OCI-M2 (cell line): ENCODE results near the gene FGF14.

Experiments
- DNase-seq: peaks from one replicate; lab custom pipeline; 2025; ENCODE audit not compliant: unreplicated experiment; lab: John Stamatoyannopoulos, UW

Gene FGF14

DNA sequence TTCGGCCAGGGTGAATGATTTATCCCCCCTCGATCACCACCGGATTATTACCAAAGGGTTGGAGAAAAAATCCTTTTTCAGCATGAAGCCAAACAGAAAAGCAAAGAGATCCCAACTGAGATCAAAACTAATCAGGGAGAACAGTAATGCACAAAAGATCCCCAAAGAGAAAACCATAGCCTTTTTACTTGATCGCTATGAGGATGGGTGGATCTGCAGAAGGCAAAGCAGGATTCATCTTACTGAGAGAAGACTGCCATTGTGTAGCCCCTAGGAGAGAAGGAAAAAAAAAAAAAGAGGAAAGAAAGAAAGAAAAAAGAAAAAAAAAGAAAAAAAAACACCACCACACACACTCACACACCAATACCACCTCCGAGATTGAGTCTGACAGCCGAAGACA is at the start of gene FGF14:
Gene FGF14, minus strand, starts transcription at position 283 of the 400 bp plus-strand sequence.
- no peak for DNase-seq

DNA sequence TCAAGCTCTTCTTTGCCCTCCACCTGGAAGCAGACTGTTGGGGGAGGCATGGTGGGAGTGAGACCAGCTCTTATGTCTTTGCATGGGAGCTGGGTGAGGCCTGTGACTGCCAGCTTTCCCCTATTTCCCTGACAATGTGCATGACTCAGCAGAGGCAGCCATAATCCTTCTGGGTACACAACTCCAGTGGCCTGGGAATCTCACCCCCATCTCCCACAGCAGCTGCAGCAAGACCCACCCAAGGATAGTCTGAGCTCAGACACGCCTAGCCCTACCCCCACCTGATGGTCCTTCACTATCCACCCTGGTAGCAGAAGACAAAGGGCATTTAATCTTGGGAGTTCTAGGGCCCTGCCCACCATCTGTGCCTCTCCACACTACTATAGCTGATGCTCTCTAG is 41.4 kb upstream of the FGF14 start:
- DNase-seq, result no peak

DNA sequence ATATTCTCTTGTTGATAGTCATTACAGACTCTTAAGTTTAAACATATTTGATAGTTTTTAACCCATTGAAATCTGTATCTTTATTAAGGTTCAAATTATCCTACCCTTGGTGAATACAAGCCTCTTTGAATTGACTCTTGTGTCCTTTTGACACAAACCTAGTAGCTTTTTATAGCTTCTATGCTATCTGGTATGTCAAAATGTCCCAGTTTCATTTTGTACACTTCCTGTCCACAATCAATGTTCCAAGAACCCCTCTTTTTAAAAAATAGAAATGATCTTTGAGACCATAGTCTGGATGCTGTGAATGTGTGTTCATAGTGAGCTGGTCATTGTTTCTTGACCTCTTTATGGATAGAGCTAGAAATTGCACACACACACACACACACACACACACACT is 39.2 kb upstream of the FGF14 start:
- DNase-seq, result no peak

DNA sequence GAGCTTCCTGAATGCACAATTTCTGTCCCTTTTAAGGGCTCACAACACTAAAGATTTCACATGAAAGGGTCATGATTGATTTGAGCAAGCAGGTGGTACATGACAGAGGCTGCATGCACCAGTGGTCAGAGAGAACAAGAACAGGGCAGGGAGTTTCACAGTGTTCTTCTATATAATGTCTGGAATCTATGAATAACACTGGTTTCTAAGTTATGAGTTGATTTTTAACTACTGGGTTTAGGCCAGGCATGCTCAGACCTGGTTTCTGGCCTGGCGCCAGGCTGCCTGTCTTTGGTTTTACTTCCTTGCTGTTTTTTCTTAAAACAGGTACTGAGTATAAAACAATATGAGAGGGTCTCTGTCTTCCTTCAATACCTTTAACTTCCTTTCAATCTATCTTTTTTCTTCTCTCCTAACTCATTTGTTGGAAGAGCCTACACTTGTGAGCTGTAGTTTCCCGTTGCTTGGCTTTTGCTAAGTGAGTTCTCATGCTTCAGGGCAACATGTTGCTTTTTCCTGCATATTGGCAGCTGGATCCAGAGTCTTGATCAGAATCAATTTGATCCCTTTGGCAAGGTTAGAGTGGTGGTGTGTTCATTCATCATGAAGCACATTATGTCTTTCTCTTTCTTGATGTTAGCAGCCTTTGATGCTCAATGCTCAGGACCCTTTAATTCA is 38.5 kb upstream of the FGF14 start:
- no peak for DNase-seq

DNA sequence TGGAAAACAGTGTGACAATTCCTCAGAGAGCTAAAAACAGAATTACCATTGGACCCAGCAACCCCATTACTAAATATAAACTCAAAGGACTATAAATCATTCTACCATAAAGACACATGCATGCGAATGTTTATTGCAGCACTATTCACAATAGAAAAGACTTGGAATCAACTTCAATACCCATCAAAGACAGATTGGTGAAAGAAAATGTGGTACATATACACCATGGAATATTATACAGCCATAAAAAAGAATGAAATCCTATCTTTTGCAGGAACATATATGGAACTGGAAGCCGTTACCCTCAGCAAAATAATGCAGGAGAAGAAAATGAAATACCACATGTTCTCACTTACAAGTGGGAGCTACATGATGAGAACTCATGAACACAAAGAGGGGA is 20.8 kb upstream of the FGF14 start:
- DNase-seq, result no peak

DNA sequence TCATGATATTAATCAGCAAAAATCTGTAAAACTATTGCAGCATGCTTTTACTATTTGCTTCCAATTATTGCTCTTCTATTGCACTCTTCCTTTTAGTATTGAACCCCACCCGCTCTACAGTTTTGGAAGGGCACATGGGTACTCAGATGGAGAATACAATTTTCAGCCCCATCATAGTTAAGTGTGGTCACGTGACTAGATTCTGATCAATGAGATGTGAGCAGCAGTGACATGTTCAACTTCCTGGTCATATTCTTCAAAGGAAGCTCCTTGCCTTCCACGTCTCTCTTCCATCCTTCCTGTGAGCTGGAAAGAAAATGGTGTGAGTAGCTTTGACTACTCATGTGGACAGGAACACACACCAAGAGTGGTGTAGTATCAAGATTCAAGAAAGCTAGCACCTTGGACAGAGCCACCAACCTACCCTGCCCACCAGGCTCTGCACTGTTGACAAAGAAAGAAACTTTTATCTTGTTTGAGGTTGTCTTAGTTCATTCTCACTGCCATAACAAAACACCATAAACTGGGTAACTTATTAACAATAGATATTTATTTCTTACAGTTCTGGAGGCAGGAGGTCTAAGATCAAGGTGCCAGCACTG is 3.8 kb upstream of the FGF14 start:
- DNase-seq, result no peak

DNA sequence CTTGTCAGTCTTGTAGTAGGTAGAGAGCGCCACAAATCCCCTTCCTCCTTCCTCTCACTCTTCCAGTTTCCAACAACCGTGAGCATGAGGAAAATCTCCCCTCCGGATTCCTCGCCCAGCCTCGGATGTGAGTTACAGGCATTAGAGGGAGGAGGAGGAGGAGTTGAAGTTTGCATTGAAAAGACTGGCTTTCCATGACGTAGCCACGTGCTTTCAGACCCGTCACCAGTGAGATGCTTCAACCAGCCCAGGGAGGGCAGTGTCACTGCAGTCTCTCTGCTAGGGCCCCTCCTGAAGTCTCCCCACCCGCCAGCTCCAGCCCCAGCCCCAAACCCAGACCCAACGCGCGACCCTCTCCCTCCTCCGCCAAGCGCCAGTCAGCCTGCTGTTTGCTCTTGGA is 442 bp upstream of the FGF14 start:
- DNase-seq, result no peak

DNA sequence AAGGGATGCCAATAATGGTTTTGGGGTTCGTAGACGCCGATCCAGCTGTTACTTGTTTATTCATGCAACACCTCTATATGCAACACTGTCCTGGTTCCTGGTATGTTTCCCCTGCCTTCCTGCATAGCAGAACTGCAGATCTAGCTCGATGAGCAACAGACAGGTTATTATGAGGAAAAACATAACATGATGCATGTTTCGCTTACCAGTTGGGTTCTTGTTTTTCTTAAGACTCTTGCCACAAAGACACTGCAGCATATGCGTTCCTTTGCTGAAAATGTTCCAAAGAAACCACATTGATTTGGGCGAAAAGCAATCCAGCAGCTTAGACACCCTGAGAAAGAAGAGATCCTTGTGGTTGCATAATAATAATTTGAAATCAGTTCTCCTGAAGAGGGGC is 583 bp downstream of the FGF14 start:
- DNase-seq, result no peak

DNA sequence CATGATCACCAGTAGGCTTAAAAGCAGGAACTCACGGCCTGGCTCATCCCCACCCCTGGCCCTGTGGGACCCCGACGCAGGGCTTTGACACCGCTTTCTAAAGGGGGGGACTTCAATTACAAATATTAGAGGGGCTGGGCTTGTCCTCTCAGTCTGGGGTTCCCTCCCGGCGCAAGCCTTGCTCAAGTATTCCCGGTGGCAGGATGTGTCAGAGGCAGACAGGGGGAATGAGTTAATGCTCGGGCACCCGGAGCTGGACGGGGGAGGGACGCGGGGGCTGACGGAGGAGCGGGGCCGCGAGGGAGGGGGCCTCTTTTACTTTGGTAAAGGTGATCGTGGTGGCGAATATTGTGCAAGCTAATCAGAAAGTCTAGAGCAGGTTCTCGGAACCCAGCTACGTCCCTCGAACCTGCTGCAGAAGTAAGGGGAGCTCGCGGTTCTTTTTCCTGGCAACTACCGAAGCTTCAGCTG is 1.1 kb downstream of the FGF14 start:
- no peak for DNase-seq

DNA sequence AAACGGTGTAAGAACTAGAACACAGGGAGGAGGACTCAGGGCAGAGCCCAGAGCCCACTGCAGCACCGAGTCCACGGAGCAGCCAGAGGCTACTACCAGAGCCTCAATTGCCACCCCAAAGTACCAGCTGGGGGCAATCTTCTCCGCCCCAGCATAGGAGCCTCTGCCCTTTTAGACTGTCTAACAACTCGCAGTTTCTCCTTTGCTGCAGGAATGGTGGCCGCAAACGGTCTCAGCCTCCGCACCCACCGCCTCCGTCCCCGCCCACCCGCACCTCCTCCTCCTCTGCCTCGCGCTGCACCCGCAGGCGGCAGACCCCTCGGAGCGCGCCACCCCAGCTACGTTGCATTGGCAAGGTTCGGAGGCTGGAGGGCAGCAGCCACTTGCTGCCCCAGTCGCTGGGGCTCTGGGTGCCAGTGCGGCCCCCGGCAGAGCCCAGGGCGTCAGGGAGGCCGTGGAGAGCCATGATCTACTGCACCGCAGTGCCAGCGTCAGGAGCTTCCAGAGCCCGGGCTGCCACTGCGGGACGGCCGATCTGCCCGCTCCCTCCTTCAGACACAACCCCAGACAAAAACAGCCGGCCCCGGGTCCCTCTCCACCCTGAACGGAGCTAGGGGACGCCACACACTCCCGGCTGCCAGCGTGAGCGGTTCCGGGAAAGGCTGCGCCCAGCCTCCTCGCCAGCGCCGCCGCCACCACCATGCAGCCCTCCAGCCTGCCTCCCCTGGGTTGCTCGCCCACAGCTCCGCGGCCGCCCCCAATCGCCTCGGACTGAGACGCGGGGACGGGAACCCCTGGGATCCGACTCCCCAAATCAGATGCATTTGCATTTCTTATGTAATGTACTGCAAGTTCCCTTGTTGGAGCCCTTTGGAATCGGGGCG is 1.8 kb downstream of the FGF14 start:
- DNase-seq, result no peak

DNA sequence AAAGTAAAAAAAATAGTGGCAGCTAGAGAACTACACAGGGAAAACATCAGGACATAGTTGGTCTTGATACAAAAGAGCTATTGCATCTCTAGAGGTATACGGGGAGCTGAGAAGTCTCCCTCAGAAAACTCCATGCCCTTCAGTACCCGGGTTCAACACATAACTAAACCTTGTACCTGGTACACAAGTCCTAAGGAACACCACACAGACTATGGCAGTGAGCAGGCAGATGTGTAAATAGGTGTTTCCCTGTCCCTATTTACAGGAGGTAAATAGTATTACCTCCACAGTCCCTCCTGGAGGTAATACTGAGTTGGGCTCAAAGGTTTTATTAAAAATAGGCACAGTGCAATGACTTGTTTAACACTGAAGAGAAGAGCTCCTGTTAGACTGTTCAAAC is 5.9 kb downstream of the FGF14 start:
- no peak for DNase-seq

DNA sequence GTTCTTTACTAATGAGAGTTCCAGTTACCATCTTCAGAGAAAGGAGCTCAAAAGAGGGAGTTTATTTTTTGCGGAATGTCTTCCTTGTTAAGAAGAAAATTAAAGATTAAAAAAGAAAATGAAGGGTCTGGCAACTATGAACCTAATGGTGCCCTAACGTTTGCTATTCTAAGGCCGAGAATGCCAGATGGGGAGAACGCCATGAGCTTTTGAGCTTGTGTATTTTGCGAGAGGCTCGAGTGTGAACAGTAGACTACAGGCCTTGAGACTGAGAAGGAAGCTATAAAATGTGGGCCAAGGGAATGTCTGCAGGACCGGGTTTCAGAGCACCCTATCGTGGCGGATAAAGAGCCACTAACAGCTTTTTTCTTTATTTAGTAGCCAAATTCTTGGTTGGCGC is 6.7 kb downstream of the FGF14 start:
- no peak for DNase-seq

DNA sequence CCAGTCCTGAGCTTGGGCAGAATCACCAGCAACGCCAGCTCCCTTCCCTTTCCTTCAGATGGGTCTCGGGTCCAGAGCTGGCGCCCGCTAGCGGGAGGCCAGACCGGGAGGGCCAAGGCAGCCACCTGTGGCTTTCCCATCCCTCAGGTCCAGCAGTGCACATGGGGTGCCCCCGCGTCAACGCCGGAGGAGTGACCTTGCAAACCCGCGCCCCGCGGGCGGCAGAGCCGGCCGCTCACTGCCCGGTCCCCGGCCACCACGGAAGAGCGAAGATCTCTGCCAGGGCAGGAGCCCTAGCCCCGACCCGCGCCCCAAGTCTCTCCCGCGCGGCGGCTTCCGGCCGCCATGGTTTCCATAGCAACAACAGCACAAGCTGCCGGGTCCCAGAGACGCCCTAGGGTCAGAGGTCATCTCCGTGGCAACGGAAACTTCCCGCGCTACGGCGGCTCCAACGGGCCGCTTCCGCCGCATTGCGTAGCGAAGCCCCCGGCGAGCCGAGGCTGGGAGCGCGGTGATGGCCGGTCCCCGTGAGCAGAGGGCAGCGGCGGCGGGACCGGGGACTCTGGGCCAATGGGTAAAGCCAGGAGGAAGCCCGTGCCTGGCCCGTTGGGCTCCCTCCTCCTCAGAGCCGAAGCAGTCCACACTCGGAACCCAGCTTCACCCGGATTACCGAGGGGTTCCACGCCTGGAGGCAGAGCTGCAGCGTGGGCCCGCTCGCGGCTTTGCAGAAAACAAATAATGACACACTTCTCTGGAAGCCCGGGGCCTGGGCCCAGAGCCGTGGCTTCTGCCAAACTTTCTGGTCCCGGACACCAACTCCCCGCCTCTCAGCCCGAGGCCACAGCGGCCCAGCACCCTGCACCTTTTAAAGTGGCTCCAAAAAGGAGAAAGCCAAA is 7.4 kb downstream of the FGF14 start:
- no peak for DNase-seq

DNA sequence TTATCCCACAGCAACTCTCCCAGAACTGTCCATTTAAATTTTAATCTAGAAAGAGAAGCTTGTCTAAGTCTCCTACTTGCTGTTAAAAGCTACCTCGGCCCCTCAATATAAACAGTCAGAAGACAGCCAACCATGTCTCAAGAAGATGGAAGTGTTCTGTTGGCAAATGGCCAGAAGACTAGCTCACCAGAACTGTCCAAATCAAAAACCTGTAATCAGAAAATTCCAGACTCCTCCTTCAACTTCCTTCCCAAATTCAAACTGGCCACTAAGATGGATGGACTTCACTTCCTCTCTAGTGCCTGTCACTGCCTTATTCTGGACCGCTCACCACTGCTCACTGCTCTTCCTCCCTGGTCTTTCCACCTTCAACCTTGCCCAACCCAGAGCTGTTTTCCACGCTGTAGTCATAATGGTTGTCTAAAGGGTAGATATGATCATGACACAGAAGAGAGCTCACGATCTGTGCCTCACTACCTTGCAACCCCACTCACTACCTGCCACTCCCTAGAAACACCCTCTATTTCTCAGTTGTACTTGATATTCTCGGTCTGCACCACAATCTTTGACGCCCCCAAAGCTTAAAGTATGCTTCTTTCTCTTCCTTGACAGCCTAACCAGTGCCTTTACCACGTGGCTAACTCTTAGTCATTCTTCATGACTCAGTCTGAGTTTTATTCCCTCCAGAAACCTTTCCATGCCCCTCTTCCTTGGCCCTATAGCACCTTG is 9.2 kb downstream of the FGF14 start:
- no peak for DNase-seq

DNA sequence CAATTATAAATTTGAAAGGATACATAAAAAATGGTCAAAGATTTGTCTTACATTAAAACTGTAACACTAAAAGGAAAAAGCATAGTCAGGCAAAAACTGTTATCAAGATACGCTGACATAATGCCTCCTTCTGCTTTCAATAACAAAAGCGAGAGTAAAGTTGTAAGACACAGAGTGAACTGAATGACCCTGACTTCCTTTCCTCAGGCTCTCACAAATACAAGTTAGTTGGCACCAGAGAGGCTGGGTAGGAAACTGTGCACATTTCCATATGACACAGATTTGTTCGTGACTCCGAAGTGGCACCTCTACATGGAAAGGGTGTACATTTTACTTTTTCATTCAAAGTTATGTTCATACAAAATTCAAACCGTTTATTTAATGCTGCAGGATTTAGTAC is 15.4 kb downstream of the FGF14 start:
- DNase-seq, result no peak

DNA sequence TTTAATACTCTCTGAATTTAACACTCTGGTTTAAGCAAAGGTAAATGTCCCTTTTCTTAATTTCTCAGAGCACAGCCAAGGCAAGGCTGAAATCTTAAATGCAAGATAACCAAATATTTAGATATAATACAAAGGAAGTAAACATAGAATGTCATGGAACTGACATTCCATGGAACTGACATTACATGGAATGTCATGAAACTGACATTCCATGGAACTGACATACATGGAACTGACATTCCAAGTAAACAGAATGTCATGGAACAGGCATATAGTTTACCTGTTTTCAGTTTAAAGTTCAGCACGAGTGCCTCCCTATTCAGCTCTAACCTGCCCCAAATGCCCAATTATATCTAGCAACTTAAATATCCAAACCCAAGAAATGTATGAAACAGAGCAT is 21.8 kb downstream of the FGF14 start:
- no peak for DNase-seq

DNA sequence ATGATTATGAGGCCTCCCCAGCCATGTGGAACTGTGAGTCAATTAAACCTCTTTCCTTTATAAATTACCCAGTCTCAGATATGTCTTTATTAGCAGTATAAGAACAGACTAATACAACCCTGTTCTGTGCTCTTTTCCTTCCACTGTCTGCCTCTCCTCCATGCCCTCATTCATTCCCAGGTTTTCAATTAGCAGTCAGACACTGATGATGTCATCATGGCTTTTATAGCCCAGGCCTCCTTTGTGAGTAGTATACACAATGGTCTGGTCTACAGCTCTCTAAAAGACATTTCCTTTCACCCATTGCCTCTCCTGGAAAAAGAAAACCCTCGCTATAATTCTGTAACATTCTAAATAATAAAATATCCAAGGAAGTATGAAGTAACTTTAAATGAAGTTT is 25.5 kb downstream of the FGF14 start:
- no peak for DNase-seq

DNA sequence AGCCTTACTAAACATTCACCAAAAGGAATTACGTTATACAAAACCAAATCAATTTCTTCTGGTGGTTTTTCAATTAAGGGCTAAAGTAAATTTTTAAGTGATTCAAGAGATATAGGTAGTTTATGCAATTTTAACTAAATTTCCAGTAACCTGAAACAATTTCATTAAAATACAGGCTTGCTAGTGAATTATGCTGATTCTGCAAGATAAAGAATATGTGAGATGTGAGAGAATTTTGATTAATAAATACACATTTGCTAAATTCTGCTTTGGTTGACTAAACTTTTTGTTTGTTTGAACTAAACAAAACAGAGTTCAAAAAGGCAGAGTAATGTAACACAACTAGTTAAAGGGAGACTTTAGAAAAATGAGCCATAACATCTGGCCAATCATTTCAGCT is 27.1 kb downstream of the FGF14 start:
- DNase-seq, result no peak

DNA sequence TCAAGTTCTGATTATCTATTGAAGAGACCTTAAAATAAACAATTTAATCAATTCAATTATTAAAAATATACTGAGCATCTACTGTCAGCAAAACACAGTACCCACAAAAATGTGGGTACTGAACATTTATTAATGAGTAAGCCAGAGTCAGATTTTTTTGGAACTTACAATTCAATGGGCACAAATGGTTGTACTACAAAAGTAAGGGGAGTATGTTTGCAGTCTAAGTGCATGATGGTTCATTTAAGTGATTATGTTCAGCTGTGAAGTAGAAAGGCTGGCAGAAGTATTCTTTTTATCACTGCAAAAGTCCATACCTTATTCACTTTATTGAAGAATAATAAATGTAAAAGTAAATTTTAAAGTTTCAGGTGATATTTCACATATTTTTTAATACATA is 27.6 kb downstream of the FGF14 start:
- DNase-seq, result no peak

DNA sequence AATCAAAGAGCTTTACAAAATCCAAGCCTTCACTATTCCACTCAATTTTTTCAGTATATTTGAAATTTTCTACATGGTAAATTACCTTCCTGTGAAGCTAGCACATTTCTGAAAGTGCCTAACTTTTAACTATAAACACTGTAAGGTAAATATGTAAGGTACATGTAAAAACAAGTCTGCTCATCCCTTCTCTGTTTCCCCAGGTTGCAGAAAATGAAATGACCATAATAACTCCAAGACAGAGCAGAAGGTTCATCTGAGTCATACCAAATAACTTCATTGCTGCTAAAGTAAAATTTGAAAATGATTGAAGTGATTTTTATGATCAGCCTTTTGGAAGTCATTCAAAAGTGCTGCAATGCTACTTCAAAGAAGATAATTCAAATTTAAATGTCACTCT is 28.6 kb downstream of the FGF14 start:
- DNase-seq, result no peak
